NB4 (cell line): ENCODE data around the gene RPAP2.
"Not testable (repeated sequence)": the region's sequence is repeated elsewhere in the genome, so short reads cannot be mapped to it uniquely, and the experiment has no call there.

Experiments
- DNase-seq: peaks from one replicate; pipeline ENCODE4 v3.0.0; 2010; ENCODE audit warnings: low read depth
- H3K4me3 ChIP-seq: one replicate; pipeline ENCODE4 v1.5.1; 2011; ENCODE audit warnings: mild to moderate bottlenecking, low read depth, low read length, moderate library complexity
- CTCF ChIP-seq: IDR thresholded peaks from one replicate; pipeline ENCODE4 v1.5.1; 2012; ENCODE audit warnings: low read depth, low read length
- MAX ChIP-seq: IDR thresholded peaks from 2 replicates; pipeline ENCODE4 v1.6.1; 2011; ENCODE audit warnings: low read depth, low read length
- MYC ChIP-seq: IDR thresholded peaks from 2 replicates; pipeline ENCODE4 v1.6.1; 2011; ENCODE audit warnings: low read depth, low read length
- POLR2A ChIP-seq: IDR thresholded peaks from 2 replicates; pipeline ENCODE4 v1.6.1; 2011; ENCODE audit warnings: mild to moderate bottlenecking; ENCODE audit not compliant: insufficient read length; ENCODE audit errors: extremely low read depth

Gene RPAP2

GRCh38 chr1:92298573-92299476, at the start of gene RPAP2, which contains the start of gene GLMN:
Gene RPAP2, plus strand, starts transcription at chr1:92299059. Its CDS starts 15 bp downstream, at chr1:92299074.
Gene GLMN, minus strand, starts transcription at chr1:92298987. Its CDS starts 988 bp downstream, at chr1:92297999.
- peak within 1 kb of the TSS; percentile 95 for H3K4me3 ChIP-seq
- TF ChIP-seq POLR2A (peak; percentile 88), MAX (peak; percentile 57; the same call in 1 of the 2 replicates), CTCF (no peak), MYC (peak; percentile 73)
- DNase-seq = peak; percentile 92

- H3K4me3 ChIP-seq, DNase-seq: not testable (repeated sequence)
These were observed 44.1 kb upstream of the RPAP2 start for GRCh38 chr1:92254714-92255113.

GRCh38 chr1:92259350-92259749, 39.5 kb upstream of the RPAP2 start:
- TF ChIP-seq POLR2A (no peak), MAX (no peak), MYC (no peak), CTCF (no peak)
- no peak overlapping the region for H3K4me3 ChIP-seq
- DNase-seq = no peak

GRCh38 chr1:92262516-92262915, 36.3 kb upstream of the RPAP2 start:
- DNase-seq = no peak
- TF ChIP-seq MYC (no peak), POLR2A (no peak), MAX (no peak), CTCF (no peak)
- no peak overlapping the region for H3K4me3 ChIP-seq

DNA sequence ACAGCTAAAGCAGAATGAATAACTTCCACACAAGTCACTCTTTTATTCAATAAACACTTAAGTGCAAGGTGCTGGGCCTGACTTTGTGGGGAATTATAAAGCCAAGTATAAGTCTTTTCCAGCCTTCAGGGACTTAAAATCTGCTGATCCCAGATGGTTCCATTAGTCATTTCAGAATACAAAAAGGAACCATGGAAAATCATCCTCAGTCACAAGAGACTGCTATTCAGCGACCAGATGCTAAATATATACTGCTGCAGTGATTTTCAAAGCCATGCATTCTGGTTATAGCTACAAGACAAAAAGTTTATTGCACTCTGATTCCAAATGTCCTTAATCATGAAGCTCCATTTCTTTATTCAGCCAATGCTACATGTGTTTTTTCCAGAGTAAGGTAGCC, 25.8 kb upstream of the RPAP2 start:
- TF ChIP-seq POLR2A = no peak
- no peak for TF ChIP-seq CTCF
- no peak for TF ChIP-seq MYC
- no peak for TF ChIP-seq MAX
- no peak overlapping the region for H3K4me3 ChIP-seq
- no peak for DNase-seq

DNA sequence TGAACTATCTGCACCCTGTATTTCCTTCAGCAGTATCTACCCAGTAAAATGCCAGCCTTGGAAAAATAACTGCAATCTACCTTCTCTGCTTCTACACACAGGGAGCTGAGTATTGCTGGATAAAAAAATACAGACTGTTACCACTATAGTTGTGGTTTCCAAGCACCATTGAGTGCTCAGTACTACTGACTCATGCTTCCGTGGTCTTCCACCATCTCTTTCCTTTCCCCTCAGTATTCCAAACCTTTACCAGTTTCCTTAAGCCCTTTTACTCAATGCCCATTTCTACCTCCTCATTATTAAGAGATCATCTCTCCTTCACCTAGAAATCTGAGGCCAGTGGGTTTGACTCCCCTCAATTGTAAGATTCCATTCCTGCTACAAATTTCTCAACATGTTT, 23.9 kb upstream of the RPAP2 start:
- TF ChIP-seq CTCF = no peak
- TF ChIP-seq POLR2A = no peak
- TF ChIP-seq MAX = no peak
- TF ChIP-seq MYC = no peak
- no peak for DNase-seq
- H3K4me3 ChIP-seq = no peak overlapping the region
